Measurements from ENCODE around the gene HSPA8. TPM values are rescaled to one million over a fixed set of nuclear protein-coding genes. Genes with fewer than 3 reads are reported as not detected.

Gene HSPA8
- total and polyA plus RNA-seq, 2 of the 8 experiments (the other 6 are each of a cell fraction or from before 2014, with no cell fraction given), result 1,491 to 2,155 TPM

- DNase-seq (ENCODE audit: low read depth in 1 of 2, low spot score in 2 of 2) (no peak), FAIRE-seq (no peak)
- no peak overlapping the region for H3K56ac ChIP-seq (replicated peaks; ENCODE audit: insufficient read length, low read depth, low read length)
- H4K8ac ChIP-seq (ENCODE audit: extremely low read depth, insufficient read depth, low read length), result no peak overlapping the region
- no peak overlapping the region for H3K23ac ChIP-seq (ENCODE audit: insufficient read length)
- no peak overlapping the region for H4K91ac ChIP-seq (replicated peaks; ENCODE audit: insufficient read length, low read length)
- no peaks in the 10 kb centered on the region for H3K79me2 ChIP-seq (ENCODE audit: control insufficient read depth in 1 of 2, insufficient read depth in 2 of 2, low read length in 2 of 2)
- H3K27ac ChIP-seq (ENCODE audit: low read depth, low read length), result no peak overlapping the region
- POLR2A ChIA-PET (ENCODE audit: partially characterized antibody), result interaction anchor here (1.4 kb wide), 1 partner anchor 10 kb away, joined by 3 read pairs; no protein-coding TSS in a partner anchor
- no peak overlapping the region for H2BK5ac ChIP-seq (ENCODE audit: low read depth, low read length)
- TF ChIP-seq RAD21 (IDR thresholded peaks at IDR 0.05 in 1 of 2, conservative IDR thresholded peaks at IDR 0.05 in 1 of 2; ENCODE audit: low read depth in 2 of 2, low read length in 2 of 2), result no peak
- no peak overlapping the region for H3K4ac ChIP-seq (replicated peaks; ENCODE audit: insufficient read length, low read depth, low read length)
- H3K9ac ChIP-seq (replicated peaks in 1 of 4; ENCODE audit: extremely low read depth in 1 of 4, low read depth in 3 of 4, low read length in 3 of 4), result no peak overlapping the region
- H3K79me1 ChIP-seq (ENCODE audit: low read depth, low read length), result no peaks in the 10 kb centered on the region
- no peak overlapping the region for H2AFZ ChIP-seq (ENCODE audit: low read length)
- no peak overlapping the region for H2BK20ac ChIP-seq (ENCODE audit: low read length)
- H2BK120ac ChIP-seq (replicated peaks; ENCODE audit: low read depth, low read length), result no peak overlapping the region
- H3K4me1 ChIP-seq (replicated peaks in 1 of 4; ENCODE audit: control insufficient read depth in 3 of 4, insufficient read depth in 4 of 4, low read length in 3 of 4), result no peaks in the 10 kb centered on the region
- no peaks in the 10 kb centered on the region for H3K27me3 ChIP-seq (replicated peaks in 1 of 4; ENCODE audit: control insufficient read depth in 3 of 4, extremely low read depth in 1 of 4, insufficient read depth in 3 of 4, low read length in 3 of 4)
- CTCF ChIA-PET (ENCODE audit: partially characterized antibody), result interaction anchor here (1.3 kb wide), 1 partner anchor 323 kb away, joined by 3 read pairs; no protein-coding TSS in a partner anchor
- no peak overlapping the region for H2AK5ac ChIP-seq (ENCODE audit: low read depth, low read length)
- H3K36me3 ChIP-seq (ENCODE audit: control insufficient read depth in 2 of 4, insufficient read depth in 4 of 4, low read length in 3 of 4), result peaks cover 0 to 4% (median 2%) of the 10 kb centered on the region in 4 experiments; a peak in 3 of 8 replicates
- no peaks in the 10 kb centered on the region for H3K23me2 ChIP-seq (ENCODE audit: low read depth, low read length)
- H3K9me3 ChIP-seq (ENCODE audit: insufficient read depth in 2 of 2, low read depth in 1 of 2, low read length in 1 of 2), result no peaks in the 10 kb centered on the region
- H3K4me2 ChIP-seq (ENCODE audit: insufficient read depth in 1 of 2, low read depth in 2 of 2, low read length in 2 of 2), result no peak overlapping the region
- no peak overlapping the region for H3K14ac ChIP-seq (ENCODE audit: insufficient read length)
- H4K5ac ChIP-seq (ENCODE audit: insufficient read length, low read depth, low read length), result no peak overlapping the region
- 89% methylated on average over 7 of the region's 7 CpGs; no CpG with 5 or more reads in 1 of the 2 experiments for WGBS, 2 experiments (ENCODE audit: extremely low coverage in 1 of 2, insufficient coverage in 1 of 2, insufficient read length in 1 of 2, insufficient replicate concordance in 2 of 2, low coverage in 1 of 2, low lambda C conversion rate in 2 of 2, missing lambda C conversion rate in 1 of 2)
- H2BK15ac ChIP-seq (ENCODE audit: low read length), result no peak overlapping the region
- H4K20me1 ChIP-seq (replicated peaks in 1 of 2; ENCODE audit: control insufficient read depth in 1 of 2, insufficient read depth in 2 of 2, low read length in 2 of 2), result no peaks in the 10 kb centered on the region
- H3K18ac ChIP-seq (ENCODE audit: extremely low read depth, low read length), result no peak overlapping the region
- H2BK12ac ChIP-seq (ENCODE audit: low read depth, low read length), result no peak overlapping the region
- no peak overlapping the region for H3K4me3 ChIP-seq (ENCODE audit: extremely low read depth in 1 of 4, insufficient read depth in 2 of 4, low read depth in 3 of 4, low read length in 4 of 4)
Measured at GRCh38 chr11:123084454-123084853, 22.5 kb upstream of the HSPA8 start.
